ENCODE results near the gene TBL1XR1. TPM values are rescaled to one million over a fixed set of nuclear protein-coding genes. Genes with fewer than 3 reads are reported as not detected.

The TBL1XR1 gene
- total and polyA plus RNA-seq, 8 donors, result 14.1 to 93.0 (median 47.2) TPM

GRCh38 chr3:176988795-176989194 is 208.5 kb downstream of the TBL1XR1 start:
- WGBS, 2 donors, result 67 to 70% methylated on average over 3 of the region's 3 CpGs
- DNase-seq (no peak), ATAC-seq (no peak), FAIRE-seq (no peak)
- Histone ChIP-seq H3K4me3 (no peak overlapping the region), H3K4me1 (no peaks in the 10 kb centered on the region), H3K27ac (no peak overlapping the region), H3K27me3 (no peaks in the 10 kb centered on the region), H3K9me3 (no peaks in the 10 kb centered on the region), H3K36me3 (no peaks in the 10 kb centered on the region)
- TF ChIP-seq CTCF (IDR thresholded peaks at IDR 0.05), result no peak
- intact Hi-C loops (cut with DNase I), result no loop called here

GRCh38 chr3:176987901-176988650 is 209.2 kb downstream of the TBL1XR1 start:
- no peak for TF ChIP-seq CTCF (IDR thresholded peaks at IDR 0.05)
- H3K27ac ChIP-seq, result no peak overlapping the region
- ATAC-seq (peak in 1 of 4 donors; percentile 18), DNase-seq (no peak), FAIRE-seq (no peak)
- H3K27me3 ChIP-seq, result no peaks in the 10 kb centered on the region
- intact Hi-C loops (cut with DNase I), result no loop called here
- WGBS, 2 donors, result 37 to 42% methylated on average over 8 of the region's 8 CpGs
- H3K4me3 ChIP-seq, result no peak overlapping the region
- H3K9me3 ChIP-seq, result no peaks in the 10 kb centered on the region
- no peaks in the 10 kb centered on the region for H3K4me1 ChIP-seq
- no peaks in the 10 kb centered on the region for H3K36me3 ChIP-seq

GRCh38 chr3:176978441-176978840 is 218.8 kb downstream of the TBL1XR1 start:
- H3K36me3 ChIP-seq, result no peaks in the 10 kb centered on the region
- H3K4me1 ChIP-seq, result no peaks in the 10 kb centered on the region
- 72 to 87% methylated on average over 3 of the region's 3 CpGs for WGBS, 2 donors
- no peaks in the 10 kb centered on the region for H3K27me3 ChIP-seq
- H3K4me3 ChIP-seq, result no peak overlapping the region
- intact Hi-C loops (cut with DNase I), result no loop called here
- H3K9me3 ChIP-seq, result no peaks in the 10 kb centered on the region
- ATAC-seq (no peak), FAIRE-seq (no peak), DNase-seq (no peak)
- no peak overlapping the region for H3K27ac ChIP-seq
- TF ChIP-seq CTCF (IDR thresholded peaks at IDR 0.05), result no peak

GRCh38 chr3:176977331-176977730 is 220.0 kb downstream of the TBL1XR1 start:
- H3K27me3 ChIP-seq, result no peaks in the 10 kb centered on the region
- ATAC-seq, result no peak
- H3K4me3 ChIP-seq, result no peak overlapping the region
- intact Hi-C loops (cut with DNase I), result no loop called here
- H3K4me1 ChIP-seq, result no peaks in the 10 kb centered on the region
- FAIRE-seq, result no peak
- no peaks in the 10 kb centered on the region for H3K9me3 ChIP-seq
- TF ChIP-seq CTCF (IDR thresholded peaks at IDR 0.05), result no peak
- no peaks in the 10 kb centered on the region for H3K36me3 ChIP-seq
- H3K27ac ChIP-seq, result no peak overlapping the region
- no peak for DNase-seq
- WGBS, 2 donors, result 77 to 91% methylated on average over 2 of the region's 2 CpGs

- no peak for FAIRE-seq
- Histone ChIP-seq H3K36me3 (no peaks in the 10 kb centered on the region), H3K27ac (no peak overlapping the region), H3K4me3 (no peak overlapping the region), H3K9me3 (no peaks in the 10 kb centered on the region), H3K27me3 (no peaks in the 10 kb centered on the region), H3K4me1 (no peaks in the 10 kb centered on the region)
- intact Hi-C loops (cut with DNase I), result no loop called here
- TF ChIP-seq CTCF (IDR thresholded peaks at IDR 0.05), result no peak
- WGBS, 2 donors, result 88 to 89% methylated on average over 10 of the region's 10 CpGs
- no peak for ATAC-seq
- DNase-seq, result no peak
Measured at GRCh38 chr3:176976586-176976985, 220.7 kb downstream of the TBL1XR1 start.

All from pancreas (tissue), 10 donors.